ENCODE measurements around the gene CDIP1.

The CDIP1 gene

DNA sequence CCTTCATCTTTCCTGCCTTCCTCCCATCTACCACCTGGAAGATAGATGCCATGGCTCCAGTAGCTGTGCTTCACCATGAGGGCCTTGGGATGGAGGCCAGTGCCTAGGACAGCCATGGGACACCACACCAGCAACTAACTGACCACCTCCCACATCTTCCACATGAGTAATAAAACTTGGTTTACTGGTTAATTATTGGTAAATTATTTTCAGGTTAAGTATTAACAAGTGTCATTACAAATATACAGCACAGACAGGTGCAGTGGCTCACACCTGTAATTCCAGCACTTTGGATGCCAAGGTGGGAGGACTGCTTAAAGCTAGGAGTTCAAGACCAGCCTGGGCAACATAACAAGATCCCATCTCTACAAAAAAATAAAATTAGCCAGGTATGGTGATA lies 14.0 kb downstream of the CDIP1 start:
- Histone ChIP-seq H3K36me3 (replicated peaks) (no peaks in the 10 kb centered on the region), H3K4me3 (ENCODE audit: low read depth, low read length) (no peak overlapping the region), H3K27ac (no peak overlapping the region), H3K27me3 (replicated peaks) (no peaks in the 10 kb centered on the region)
- TF ChIP-seq, protein P1, sequence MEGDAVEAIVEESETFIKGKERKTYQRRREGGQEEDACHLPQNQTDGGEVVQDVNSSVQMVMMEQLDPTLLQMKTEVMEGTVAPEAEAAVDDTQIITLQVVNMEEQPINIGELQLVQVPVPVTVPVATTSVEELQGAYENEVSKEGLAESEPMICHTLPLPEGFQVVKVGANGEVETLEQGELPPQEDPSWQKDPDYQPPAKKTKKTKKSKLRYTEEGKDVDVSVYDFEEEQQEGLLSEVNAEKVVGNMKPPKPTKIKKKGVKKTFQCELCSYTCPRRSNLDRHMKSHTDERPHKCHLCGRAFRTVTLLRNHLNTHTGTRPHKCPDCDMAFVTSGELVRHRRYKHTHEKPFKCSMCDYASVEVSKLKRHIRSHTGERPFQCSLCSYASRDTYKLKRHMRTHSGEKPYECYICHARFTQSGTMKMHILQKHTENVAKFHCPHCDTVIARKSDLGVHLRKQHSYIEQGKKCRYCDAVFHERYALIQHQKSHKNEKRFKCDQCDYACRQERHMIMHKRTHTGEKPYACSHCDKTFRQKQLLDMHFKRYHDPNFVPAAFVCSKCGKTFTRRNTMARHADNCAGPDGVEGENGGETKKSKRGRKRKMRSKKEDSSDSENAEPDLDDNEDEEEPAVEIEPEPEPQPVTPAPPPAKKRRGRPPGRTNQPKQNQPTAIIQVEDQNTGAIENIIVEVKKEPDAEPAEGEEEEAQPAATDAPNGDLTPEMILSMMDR (IDR thresholded peaks at IDR 0.05; ENCODE audit: low read depth, low read length, missing control alignments) = no peak
- in situ Hi-C loops (cut with HindIII; ENCODE audit: low pct_ligation_motif_present, low sequenced_read_pairs) = no loop called here
- no peak for DNase-seq

DNA sequence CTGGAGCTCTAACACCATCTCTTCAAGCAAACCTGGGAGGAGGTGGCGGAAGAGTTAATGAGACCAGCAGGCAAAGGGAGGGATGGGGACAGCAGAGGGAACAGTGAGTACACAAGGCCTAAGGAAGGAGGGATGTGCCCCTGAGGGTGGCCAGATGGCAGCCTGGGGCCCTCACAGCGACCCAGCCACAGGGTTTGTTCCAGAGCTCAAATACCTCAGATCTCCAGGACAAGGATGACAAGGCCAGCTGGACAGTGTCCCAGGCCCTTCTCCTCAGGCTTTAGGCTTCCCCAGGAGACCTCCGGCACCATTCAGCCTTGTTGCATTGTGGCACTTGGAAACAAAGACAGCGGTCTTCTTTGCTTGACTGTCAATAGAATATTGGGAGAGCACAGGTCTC lies 14.9 kb downstream of the CDIP1 start:
- H3K4me3 ChIP-seq (ENCODE audit: low read depth, low read length) = no peak overlapping the region
- TF ChIP-seq, protein P1 (IDR thresholded peaks at IDR 0.05; ENCODE audit: low read depth, low read length, missing control alignments) = no peak
- DNase-seq = no peak
- in situ Hi-C loops (cut with HindIII; ENCODE audit: low pct_ligation_motif_present, low sequenced_read_pairs) = no loop called here
- H3K36me3 ChIP-seq (replicated peaks) = no peaks in the 10 kb centered on the region
- H3K27ac ChIP-seq = no peak overlapping the region
- H3K27me3 ChIP-seq (replicated peaks) = no peaks in the 10 kb centered on the region

DNA sequence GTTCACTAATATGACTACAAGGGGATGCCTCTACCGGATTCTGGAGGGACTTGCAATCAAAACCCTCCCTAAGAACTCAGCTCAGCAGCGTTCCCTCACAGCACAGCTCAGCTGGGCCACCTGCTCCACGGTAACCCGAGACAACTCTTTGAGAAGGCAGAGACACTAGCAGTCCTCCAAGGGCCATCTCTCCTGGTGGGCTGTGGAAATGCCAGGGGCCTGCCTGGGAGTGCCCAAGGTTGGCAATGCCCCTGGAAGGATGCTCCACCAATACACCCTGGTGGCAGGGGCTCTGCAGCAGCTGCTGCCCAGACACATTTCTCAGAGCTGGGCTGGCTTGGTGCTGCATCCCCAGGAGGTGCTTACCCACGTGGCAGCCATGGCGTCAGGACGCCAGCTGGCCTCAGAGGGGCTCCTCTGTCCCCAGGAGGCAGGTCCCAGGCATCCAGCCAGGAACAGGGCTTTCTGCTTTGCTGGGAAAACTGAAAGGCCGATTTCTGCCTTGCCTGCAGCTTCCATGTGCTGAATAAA lies 16.5 kb downstream of the CDIP1 start:
- Histone ChIP-seq H3K4me3 (ENCODE audit: low read depth, low read length) (no peak overlapping the region), H3K27me3 (replicated peaks) (no peaks in the 10 kb centered on the region), H3K36me3 (replicated peaks) (no peaks in the 10 kb centered on the region), H3K27ac (no peak overlapping the region)
- TF ChIP-seq, protein P1 (IDR thresholded peaks at IDR 0.05; ENCODE audit: low read depth, low read length, missing control alignments) = no peak
- in situ Hi-C loops (cut with HindIII; ENCODE audit: low pct_ligation_motif_present, low sequenced_read_pairs) = no loop called here
- DNase-seq = no peak

DNA sequence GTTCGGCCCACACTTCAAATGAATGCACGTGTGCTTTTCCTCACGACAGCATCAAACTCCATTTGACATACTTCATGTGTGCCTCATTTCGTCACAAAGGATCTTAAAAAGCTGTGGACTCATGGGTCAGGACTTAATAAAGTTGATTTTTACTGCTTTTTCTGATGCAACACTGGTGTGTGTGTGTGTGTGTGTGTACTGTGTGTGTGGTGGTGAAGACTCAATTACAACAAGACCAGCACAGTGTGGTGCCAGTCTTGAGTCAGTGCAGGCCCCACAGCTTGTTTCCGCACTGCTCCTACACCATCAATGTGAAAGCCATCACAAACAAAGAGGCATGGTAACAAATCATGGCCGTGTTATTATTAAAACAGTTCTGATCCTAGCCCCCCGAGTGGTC lies 17.7 kb downstream of the CDIP1 start:
- in situ Hi-C loops (cut with HindIII; ENCODE audit: low pct_ligation_motif_present, low sequenced_read_pairs) = no loop called here
- H3K27ac ChIP-seq = no peak overlapping the region
- H3K4me3 ChIP-seq (ENCODE audit: low read depth, low read length) = no peak overlapping the region
- H3K27me3 ChIP-seq (replicated peaks) = no peaks in the 10 kb centered on the region
- H3K36me3 ChIP-seq (replicated peaks) = no peaks in the 10 kb centered on the region
- no peak for DNase-seq
- TF ChIP-seq, protein P1 (IDR thresholded peaks at IDR 0.05; ENCODE audit: low read depth, low read length, missing control alignments) = no peak

DNA sequence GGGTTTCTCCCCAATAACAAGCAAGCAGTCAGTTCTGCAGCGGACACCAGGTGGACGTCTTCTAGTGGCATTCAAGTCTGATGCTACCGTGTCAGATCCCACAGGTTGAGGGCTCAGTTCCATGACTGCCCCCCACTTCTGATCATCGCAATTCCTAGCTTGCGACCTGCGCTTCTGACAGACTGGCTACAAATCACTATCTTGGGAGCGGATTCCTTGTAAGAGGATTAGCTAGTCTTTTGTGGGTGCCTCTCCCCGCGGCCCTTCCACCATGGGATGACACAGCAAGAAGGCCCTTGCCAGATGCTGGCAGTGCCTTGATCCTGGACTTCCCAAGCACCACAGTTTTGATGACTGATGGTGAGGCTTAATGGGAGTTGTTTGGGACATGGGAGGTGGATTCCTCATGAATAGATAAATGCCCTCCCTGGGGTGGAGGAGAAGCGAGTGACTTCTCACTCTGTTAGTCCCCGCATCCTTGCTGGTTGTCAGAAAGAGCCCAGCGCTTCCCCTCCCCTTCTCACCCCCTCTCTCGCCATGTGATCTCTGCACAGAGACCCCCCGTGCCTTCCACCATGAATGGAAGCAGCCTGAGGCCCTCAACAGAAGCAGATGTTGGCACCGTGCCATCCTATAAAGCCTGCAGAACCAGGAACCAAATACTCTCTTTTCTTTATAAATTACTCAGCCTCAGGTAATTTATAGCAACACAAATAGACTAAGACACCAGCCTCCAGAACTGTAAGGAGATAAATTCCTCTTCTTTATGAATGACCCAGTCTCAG lies 19.1 kb downstream of the CDIP1 start:
- TF ChIP-seq, protein P1 (IDR thresholded peaks at IDR 0.05; ENCODE audit: low read depth, low read length, missing control alignments) = no peak
- in situ Hi-C loops (cut with HindIII; ENCODE audit: low pct_ligation_motif_present, low sequenced_read_pairs) = no loop called here
- Histone ChIP-seq H3K27ac (no peak overlapping the region), H3K36me3 (replicated peaks) (no peaks in the 10 kb centered on the region), H3K27me3 (replicated peaks) (no peaks in the 10 kb centered on the region), H3K4me3 (ENCODE audit: low read depth, low read length) (no peak overlapping the region)
- no peak for DNase-seq
